HEK293 (cell line): Measurements from ENCODE around the gene GMDS.

ENCODE experiments used
- CTCF ChIA-PET: fragments of 350-600 bp; formaldehyde crosslinking; extraction: SDS; loops from one replicate; lab custom pipeline; 2021; ENCODE audit warnings: antibody characterized with exemption; lab: Yijun Ruan, JAX
- POLR2A ChIA-PET: fragments of 300-600 bp; formaldehyde crosslinking; extraction: SDS; loops from one replicate; lab custom pipeline; 2020; ENCODE audit warnings: antibody characterized with exemption, inconsistent platforms; lab: Yijun Ruan, JAX
- H3K27ac ChIP-seq: fragments of 200-500 bp; sonication (Bioruptor generic); 2 replicates; pipeline ENCODE4 v1.5.1; 2014; ENCODE audit warnings: low read depth, low read length, control low read depth, inconsistent platforms; ENCODE audit errors: extremely low read depth
- H3K36me3 ChIP-seq, 2 experiments: fragments of 200-500 bp in 1 of 2; sonication (Bioruptor generic) in 1 of 2; 1 replicate in 1 of 2; 2 replicates in 1 of 2; pipeline ENCODE4 v1.5.1; 2014 to 2017; ENCODE audit warnings: inconsistent platforms in 2 of 2, low read length in 2 of 2; ENCODE audit not compliant: control insufficient read depth in 2 of 2, insufficient read depth in 1 of 2
- H3K4me1 ChIP-seq: fragments of 200-500 bp; sonication (Bioruptor generic); 2 replicates; pipeline ENCODE4 v1.5.1; 2014; ENCODE audit warnings: mild to moderate bottlenecking, low read length, inconsistent platforms; ENCODE audit not compliant: control insufficient read depth, insufficient read depth
- H3K4me3 ChIP-seq: 2 replicates; pipeline ENCODE4 v1.5.1; 2011; ENCODE audit warnings: low read depth, mild to moderate bottlenecking, control low read depth, low read length, moderate library complexity
- H3K9me3 ChIP-seq: fragments of 200-500 bp; sonication (Bioruptor generic); 2 replicates; pipeline ENCODE4 v1.5.1; 2014; ENCODE audit warnings: low read depth, low read length, inconsistent platforms; ENCODE audit not compliant: control insufficient read depth, insufficient read depth
- KLF10 ChIP-seq: fragments of 450-650 bp; IDR thresholded peaks from 2 replicates; pipeline ENCODE4 v1.5.1; 2018; ENCODE audit warnings: missing biosample characterization, mild to moderate bottlenecking, missing genetic modification characterization
- SCRT2 ChIP-seq: fragments of 450-650 bp; formaldehyde crosslinking; IDR thresholded peaks from 2 replicates; pipeline ENCODE4 v1.5.1; 2016; ENCODE audit warnings: missing biosample characterization, missing genetic modification characterization
- WT1 ChIP-seq: fragments of 450-650 bp; formaldehyde crosslinking; IDR thresholded peaks from 2 replicates; pipeline ENCODE4 v1.5.1; 2016; ENCODE audit warnings: missing biosample characterization, missing genetic modification characterization
- ZBTB10 ChIP-seq: fragments of 450-650 bp; formaldehyde crosslinking; IDR thresholded peaks from 2 replicates; pipeline ENCODE4 v1.5.1; 2016; ENCODE audit warnings: missing biosample characterization, missing genetic modification characterization
- ZBTB17 ChIP-seq: fragments of 450-650 bp; formaldehyde crosslinking; IDR thresholded peaks from 2 replicates; pipeline ENCODE4 v1.5.1; 2016; ENCODE audit warnings: missing biosample characterization, missing genetic modification characterization
- ZBTB20 ChIP-seq: fragments of 450-650 bp; formaldehyde crosslinking; IDR thresholded peaks from 2 replicates; pipeline ENCODE4 v1.5.1; 2016; ENCODE audit warnings: missing biosample characterization, missing genetic modification characterization
- ZNF10 ChIP-seq: fragments of 450-650 bp; formaldehyde crosslinking; IDR thresholded peaks from 2 replicates; pipeline ENCODE4 v1.5.1; 2017; ENCODE audit warnings: missing biosample characterization, missing genetic modification characterization
- ZNF148 ChIP-seq: fragments of 450-650 bp; formaldehyde crosslinking; IDR thresholded peaks from 2 replicates; pipeline ENCODE4 v1.5.0; 2017; ENCODE audit warnings: missing biosample characterization, missing genetic modification characterization, borderline replicate concordance
- ZNF155 ChIP-seq: fragments of 450-650 bp; formaldehyde crosslinking; IDR thresholded peaks from 2 replicates; pipeline ENCODE4 v1.5.1; 2016; ENCODE audit warnings: missing biosample characterization, missing genetic modification characterization
- ZNF175 ChIP-seq: fragments of 450-650 bp; formaldehyde crosslinking; IDR thresholded peaks from 2 replicates; pipeline ENCODE4 v1.5.1; 2016; ENCODE audit warnings: missing biosample characterization, missing genetic modification characterization
- ZNF184 ChIP-seq: fragments of 450-650 bp; IDR thresholded peaks from 2 replicates; pipeline ENCODE4 v1.5.1; 2018; ENCODE audit warnings: missing biosample characterization, mild to moderate bottlenecking, missing genetic modification characterization
- ZNF248 ChIP-seq: fragments of 450-650 bp; formaldehyde crosslinking; IDR thresholded peaks from 2 replicates; pipeline ENCODE4 v1.5.1; 2017; ENCODE audit warnings: missing biosample characterization, missing genetic modification characterization
- ZNF292 ChIP-seq: fragments of 450-650 bp; formaldehyde crosslinking; IDR thresholded peaks from 2 replicates; pipeline ENCODE4 v1.5.1; 2016; ENCODE audit warnings: low read depth, missing biosample characterization, missing genetic modification characterization, borderline replicate concordance
- ZNF324 ChIP-seq: fragments of 450-650 bp; formaldehyde crosslinking; IDR thresholded peaks from 2 replicates; pipeline ENCODE4 v1.5.1; 2016; ENCODE audit warnings: missing biosample characterization, missing genetic modification characterization
- ZNF366 ChIP-seq: fragments of 450-650 bp; formaldehyde crosslinking; conservative IDR thresholded peaks from 2 replicates; pipeline ENCODE4 v1.5.1; 2016; ENCODE audit warnings: missing biosample characterization, missing genetic modification characterization
- ZNF391 ChIP-seq: fragments of 450-650 bp; formaldehyde crosslinking; IDR thresholded peaks from 2 replicates; pipeline ENCODE4 v1.5.1; 2016; ENCODE audit warnings: low read depth, missing biosample characterization, missing genetic modification characterization, borderline replicate concordance
- ZNF394 ChIP-seq: fragments of 450-650 bp; formaldehyde crosslinking; IDR thresholded peaks from 2 replicates; pipeline ENCODE4 v1.5.1; 2016; ENCODE audit warnings: missing biosample characterization, missing genetic modification characterization, mild to moderate bottlenecking, moderate library complexity, borderline replicate concordance
- ZNF501 ChIP-seq: fragments of 450-650 bp; formaldehyde crosslinking; IDR thresholded peaks from 2 replicates; pipeline ENCODE4 v1.5.1; 2016; ENCODE audit warnings: missing biosample characterization, missing genetic modification characterization
- ZNF518A ChIP-seq: fragments of 450-650 bp; formaldehyde crosslinking; conservative IDR thresholded peaks from 2 replicates; pipeline ENCODE4 v1.5.1; 2016; ENCODE audit warnings: low read depth, missing biosample characterization, missing genetic modification characterization
- ZNF571 ChIP-seq: fragments of 450-650 bp; formaldehyde crosslinking; IDR thresholded peaks from 2 replicates; pipeline ENCODE4 v1.5.0; 2017; ENCODE audit warnings: missing biosample characterization, missing genetic modification characterization
- ZNF785 ChIP-seq: fragments of 450-650 bp; formaldehyde crosslinking; IDR thresholded peaks from 2 replicates; pipeline ENCODE4 v1.5.1; 2016; ENCODE audit warnings: missing biosample characterization, missing genetic modification characterization
- ZNF830 ChIP-seq: fragments of 450-650 bp; IDR thresholded peaks from 2 replicates; pipeline ENCODE4 v1.5.0; 2018; ENCODE audit warnings: missing biosample characterization, missing genetic modification characterization, low read depth, mild to moderate bottlenecking, moderate library complexity
- ZXDB ChIP-seq: fragments of 450-650 bp; formaldehyde crosslinking; IDR thresholded peaks from 2 replicates; pipeline ENCODE4 v1.5.1; 2016; ENCODE audit warnings: missing biosample characterization, missing genetic modification characterization
- TF ChIP-seq, protein P1 (sequence below): fragments of 450-650 bp; formaldehyde crosslinking; IDR thresholded peaks from 2 replicates; pipeline ENCODE4 v1.5.1; 2016; ENCODE audit warnings: missing biosample characterization, missing genetic modification characterization

GMDS gene

GRCh38 chr6:1930356-1930755, 315.0 kb downstream of the GMDS start:
- TF ChIP-seq ZNF501 (tag by site-specific recombination), result no peak
- TF ChIP-seq ZNF518A (tag by site-specific recombination), result no peak
- TF ChIP-seq ZNF10, result no peak
- TF ChIP-seq ZBTB17 (tag by site-specific recombination), result no peak
- TF ChIP-seq WT1, result no peak
- no peak for TF ChIP-seq KLF10 (tag by site-specific recombination)
- no peak for TF ChIP-seq SCRT2 (tag by site-specific recombination)
- TF ChIP-seq ZNF184 (tag by site-specific recombination), result no peak
- TF ChIP-seq ZNF366 (tag by site-specific recombination), result no peak
- no peak for TF ChIP-seq ZNF394 (tag by site-specific recombination)
- no peak for TF ChIP-seq ZBTB10 (tag by site-specific recombination)
- TF ChIP-seq ZNF155, result no peak
- TF ChIP-seq ZNF324 (tag by site-specific recombination), result no peak
- no peak for TF ChIP-seq ZNF391
- no peak for TF ChIP-seq ZNF292 (tag by site-specific recombination)
- no peak for TF ChIP-seq ZNF571 (tag by site-specific recombination)
- TF ChIP-seq ZNF248 (tag by site-specific recombination), result no peak
- Histone ChIP-seq H3K4me3 (no peak overlapping the region), H3K27ac (no peak overlapping the region), H3K36me3 (peaks cover 0 to 4% of the 10 kb centered on the region in 2 experiments; a peak in 2 of 3 replicates), H3K4me1 (no peaks in the 10 kb centered on the region), H3K9me3 (no peaks in the 10 kb centered on the region; the same call in none of the 2 replicates)
- POLR2A ChIA-PET, result no interaction called here
- CTCF ChIA-PET, result interaction anchor here (0.7 kb wide), 1 partner anchor 18 kb away, joined by 3 read pairs; no protein-coding TSS in a partner anchor

GRCh38 chr6:1929931-1930330, 315.5 kb downstream of the GMDS start:
- no peak overlapping the region for H3K27ac ChIP-seq
- CTCF ChIA-PET, result interaction anchor here (0.7 kb wide), 1 partner anchor 18 kb away, joined by 3 read pairs; no protein-coding TSS in a partner anchor
- TF ChIP-seq, protein P1, sequence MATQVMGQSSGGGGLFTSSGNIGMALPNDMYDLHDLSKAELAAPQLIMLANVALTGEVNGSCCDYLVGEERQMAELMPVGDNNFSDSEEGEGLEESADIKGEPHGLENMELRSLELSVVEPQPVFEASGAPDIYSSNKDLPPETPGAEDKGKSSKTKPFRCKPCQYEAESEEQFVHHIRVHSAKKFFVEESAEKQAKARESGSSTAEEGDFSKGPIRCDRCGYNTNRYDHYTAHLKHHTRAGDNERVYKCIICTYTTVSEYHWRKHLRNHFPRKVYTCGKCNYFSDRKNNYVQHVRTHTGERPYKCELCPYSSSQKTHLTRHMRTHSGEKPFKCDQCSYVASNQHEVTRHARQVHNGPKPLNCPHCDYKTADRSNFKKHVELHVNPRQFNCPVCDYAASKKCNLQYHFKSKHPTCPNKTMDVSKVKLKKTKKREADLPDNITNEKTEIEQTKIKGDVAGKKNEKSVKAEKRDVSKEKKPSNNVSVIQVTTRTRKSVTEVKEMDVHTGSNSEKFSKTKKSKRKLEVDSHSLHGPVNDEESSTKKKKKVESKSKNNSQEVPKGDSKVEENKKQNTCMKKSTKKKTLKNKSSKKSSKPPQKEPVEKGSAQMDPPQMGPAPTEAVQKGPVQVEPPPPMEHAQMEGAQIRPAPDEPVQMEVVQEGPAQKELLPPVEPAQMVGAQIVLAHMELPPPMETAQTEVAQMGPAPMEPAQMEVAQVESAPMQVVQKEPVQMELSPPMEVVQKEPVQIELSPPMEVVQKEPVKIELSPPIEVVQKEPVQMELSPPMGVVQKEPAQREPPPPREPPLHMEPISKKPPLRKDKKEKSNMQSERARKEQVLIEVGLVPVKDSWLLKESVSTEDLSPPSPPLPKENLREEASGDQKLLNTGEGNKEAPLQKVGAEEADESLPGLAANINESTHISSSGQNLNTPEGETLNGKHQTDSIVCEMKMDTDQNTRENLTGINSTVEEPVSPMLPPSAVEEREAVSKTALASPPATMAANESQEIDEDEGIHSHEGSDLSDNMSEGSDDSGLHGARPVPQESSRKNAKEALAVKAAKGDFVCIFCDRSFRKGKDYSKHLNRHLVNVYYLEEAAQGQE, result no peak
- TF ChIP-seq ZNF148 (no peak), ZBTB20 (tag by site-specific recombination) (no peak), ZNF785 (tag by site-specific recombination) (no peak), ZNF175 (tag by site-specific recombination) (no peak), ZXDB (tag by site-specific recombination) (no peak), ZNF830 (tag by site-specific recombination) (no peak)

More at GRCh38 chr6:1929931-1930330, 315.5 kb downstream of the GMDS start:
- peaks cover 0 to 4% of the 10 kb centered on the region in 2 experiments; a peak in 2 of 3 replicates for H3K36me3 ChIP-seq
- no peak overlapping the region for H3K4me3 ChIP-seq
- H3K4me1 ChIP-seq, result no peaks in the 10 kb centered on the region
- no peaks in the 10 kb centered on the region; the same call in none of the 2 replicates for H3K9me3 ChIP-seq
- POLR2A ChIA-PET, result no interaction called here
